Gastrocnemius medialis (tissue), 4 donors: ENCODE data around the gene RNF31.

Experiments used
- CTCF ChIP-seq, 5 experiments: fragments of 450-650 bp in 3 of 5; fragments of 200-600 bp in 2 of 5; sonication (generic) in 2 of 5; IDR thresholded peaks in 4 of 5; conservative IDR thresholded peaks in 1 of 5; 1 replicate in 4 of 5; 2 replicates in 1 of 5; pipeline ENCODE4 v1.5.1; 2016 to 2019; ENCODE audit warnings: antibody characterized with exemption in 5 of 5, mild to moderate bottlenecking in 3 of 5, moderate library complexity in 3 of 5
- POLR2A ChIP-seq, 2 donors: fragments of 450-650 bp; IDR thresholded peaks; one replicate each; pipeline ENCODE4 v1.6.1; 2017; ENCODE audit warnings: antibody characterized with exemption in 2 of 2, mild to moderate bottlenecking in 2 of 2, moderate library complexity in 2 of 2

DNA sequence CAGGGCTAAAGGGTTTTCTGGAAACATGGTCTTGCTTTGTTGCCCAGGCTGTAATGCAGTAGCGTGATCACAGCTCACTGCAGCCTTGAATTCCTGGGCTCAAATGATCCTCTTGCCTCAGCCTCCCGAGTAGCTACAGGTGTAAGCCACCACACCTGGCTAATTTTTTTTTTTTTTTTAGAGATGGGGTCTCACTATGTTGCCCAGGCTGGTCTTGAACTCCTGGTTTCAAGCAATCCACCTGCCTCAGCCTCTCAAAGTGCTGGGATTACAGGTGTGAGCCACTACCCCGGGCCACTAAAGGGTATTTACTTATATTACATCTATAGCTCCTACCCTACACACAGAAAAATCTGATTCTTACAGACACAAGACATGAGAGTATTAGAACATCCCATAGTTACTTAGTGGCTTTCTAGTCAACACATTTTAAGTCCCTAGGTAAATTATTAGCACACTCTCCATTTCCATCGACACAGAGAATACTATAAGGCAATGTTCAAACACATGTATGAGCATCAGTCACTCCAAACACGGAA, 38.9 kb upstream of the RNF31 start:
- TF ChIP-seq CTCF (IDR thresholded peaks at IDR 0.05 in 4 of 5, conservative IDR thresholded peaks at IDR 0.05 in 1 of 5) (no peak), POLR2A (IDR thresholded peaks at IDR 0.05) (no peak)
